PC-9 (cell line): ENCODE data around the gene UNC5C. TPM values are rescaled to one million over a fixed set of nuclear protein-coding genes. Genes with fewer than 3 reads are reported as not detected.

ENCODE experiments used
- BruUV-seq: library from RNA; stranded (reverse); fragments of 400-500 nt; replicated peaks from 2 replicates; lab custom pipeline; 2021; lab: Mats Ljungman, UMichigan
- CTCF ChIA-PET: fragments of 300-600 bp; sonication (Branson Sonifier 250); formaldehyde crosslinking; loops from one replicate; lab custom pipeline; 2022; ENCODE audit warnings: antibody characterized with exemption; lab: Charles Lee
- POLR2A ChIA-PET: fragments of 300-600 bp; sonication (Branson Sonifier 250); formaldehyde crosslinking; loops from one replicate; lab custom pipeline; 2022; ENCODE audit warnings: antibody characterized with exemption; ENCODE audit not compliant: unreplicated experiment; lab: Charles Lee
- DNase-seq, 2 experiments: peaks; one replicate each; pipeline versions ENCODE4 v3.0.0 to v3.0.0-alpha.2; 2015 to 2022; ENCODE audit warnings: mixed read lengths in 1 of 2
- H2AFZ ChIP-seq: fragments of 200-600 bp; sonication (generic); 2 replicates; pipeline ENCODE4 v1.8.1; 2017; ENCODE audit warnings: antibody characterized with exemption
- H3F3A ChIP-seq: fragments of 200-600 bp; sonication (generic); 2 replicates; pipeline ENCODE4 v1.8.1; 2017; ENCODE audit warnings: antibody characterized with exemption, mild to moderate bottlenecking, low read depth; ENCODE audit not compliant: insufficient read depth
- H3K27ac ChIP-seq: fragments of 200-600 bp; sonication (generic); 2 replicates; pipeline ENCODE4 v1.6.1; 2016; ENCODE audit warnings: mixed run types
- H3K27me3 ChIP-seq: fragments of 200-600 bp; sonication (generic); 2 replicates; pipeline ENCODE4 v1.6.1; 2016; ENCODE audit warnings: low read depth, mixed run types; ENCODE audit not compliant: insufficient read depth
- H3K36me3 ChIP-seq: fragments of 200-600 bp; sonication (generic); 2 replicates; pipeline ENCODE4 v1.6.1; 2016; ENCODE audit warnings: low read depth, mixed run types
- H3K4me1 ChIP-seq: fragments of 200-600 bp; sonication (generic); replicated peaks from 2 replicates; pipeline ENCODE4 v1.6.1; 2016; ENCODE audit warnings: mixed run types; ENCODE audit not compliant: insufficient read depth
- H3K4me2 ChIP-seq: fragments of 200-600 bp; sonication (generic); 2 replicates; pipeline ENCODE4 v1.6.1; 2017; ENCODE audit warnings: mixed run types
- H3K4me3 ChIP-seq: fragments of 200-600 bp; sonication (generic); 2 replicates; pipeline ENCODE4 v1.6.1; 2016; ENCODE audit warnings: mixed run types
- H3K79me2 ChIP-seq: fragments of 200-600 bp; sonication (generic); 2 replicates; pipeline ENCODE4 v1.6.1; 2017; ENCODE audit warnings: low read depth, mixed run types
- H3K9me2 ChIP-seq: fragments of 200-600 bp; sonication (generic); 2 replicates; pipeline ENCODE4 v1.8.1; 2017; ENCODE audit warnings: mild to moderate bottlenecking; ENCODE audit not compliant: insufficient read depth
- H3K9me3 ChIP-seq: fragments of 200-600 bp; sonication (generic); 2 replicates; pipeline ENCODE4 v1.8.1; 2016; ENCODE audit warnings: low read depth; ENCODE audit not compliant: insufficient read depth
- H4K20me1 ChIP-seq: fragments of 200-600 bp; sonication (generic); 2 replicates; pipeline ENCODE4 v1.8.1; 2017; ENCODE audit not compliant: insufficient read depth
- EZH2 ChIP-seq: fragments of 200-600 bp; sonication (generic); IDR thresholded peaks from 2 replicates; pipeline ENCODE4 v1.8.0; 2017; ENCODE audit warnings: antibody characterized with exemption, low read depth
- intact Hi-C: fragments of 100-400 bp; cut with micrococcal nuclease; formaldehyde crosslinking; loops from one replicate; pipeline ENCODE4 v1.10.0; 2022; ENCODE audit not compliant: unreplicated experiment
- total RNA-seq: library from RNA; stranded (reverse); gene quantifications from 2 replicates; pipeline ENCODE4 v1.2.3, GENCODE V29; 2021
- TF ChIP-seq, protein P1 (sequence below): fragments of 200-600 bp; sonication (generic); conservative IDR thresholded peaks from 2 replicates; pipeline ENCODE4 v1.6.1; 2017; ENCODE audit warnings: mixed run types, antibody characterized with exemption, mild to moderate bottlenecking, moderate library complexity

UNC5C gene
- total RNA-seq, 1 experiment from 2014 or later = not detected

DNA sequence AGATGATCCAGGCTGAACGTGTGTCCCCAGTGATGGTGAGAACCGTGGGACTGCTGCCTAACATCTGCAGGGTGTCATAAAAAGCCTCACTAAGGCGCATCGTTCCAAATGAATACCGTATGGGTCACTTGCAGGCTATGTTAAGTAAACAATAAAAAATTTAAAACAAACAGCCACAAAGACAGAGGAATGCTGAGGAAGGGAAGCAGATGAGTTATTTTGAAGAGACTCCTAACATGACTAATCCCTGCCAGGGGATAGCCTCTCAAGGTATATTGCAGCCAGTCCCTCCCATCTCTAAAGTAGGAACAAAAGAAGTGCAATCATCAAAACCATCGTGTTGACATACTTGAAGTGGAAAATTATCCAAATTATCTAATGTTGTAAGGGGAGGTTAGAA lies 83.8 kb downstream of the UNC5C start:
- no peak for DNase-seq
- Histone ChIP-seq H3K4me3 (no peak overlapping the region), H3K79me2 (no peaks in the 10 kb centered on the region)

DNA sequence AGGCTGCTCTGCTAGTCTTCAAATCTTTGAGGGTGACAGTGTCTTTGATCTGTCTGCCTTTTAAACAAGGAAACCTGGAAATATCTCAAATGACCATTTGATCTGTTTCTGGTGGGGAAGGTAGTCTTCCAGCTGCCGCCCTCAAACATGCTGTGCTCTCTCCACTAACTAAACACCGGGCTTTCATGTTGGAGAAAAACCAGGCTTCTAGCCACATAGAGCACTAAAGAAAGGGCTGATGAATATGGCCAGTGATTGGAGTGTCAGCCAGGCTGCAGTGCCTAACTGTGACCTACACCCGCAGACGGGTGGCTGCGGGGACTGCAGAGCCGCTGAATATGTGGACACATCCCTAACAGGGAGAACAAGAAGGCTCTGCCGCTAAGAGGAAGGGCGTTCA lies 85.9 kb downstream of the UNC5C start:
- Histone ChIP-seq H4K20me1 (no peaks in the 10 kb centered on the region), H3K4me2 (no peak overlapping the region), H3K4me3 (no peak overlapping the region), H3F3A (no peaks in the 10 kb centered on the region), H3K36me3 (no peaks in the 10 kb centered on the region), H3K9me3 (no peaks in the 10 kb centered on the region), H3K27me3 (no peaks in the 10 kb centered on the region), H3K4me1 (no peaks in the 10 kb centered on the region), H3K27ac (no peak overlapping the region), H2AFZ (no peak overlapping the region), H3K79me2 (no peaks in the 10 kb centered on the region), H3K9me2 (no peaks in the 10 kb centered on the region)
- TF ChIP-seq EZH2 = no peak
- BruUV-seq = no TSS peak
- ChIA-PET POLR2A (no interaction called here), CTCF (no interaction called here)
- no peak for DNase-seq
- intact Hi-C loops = no loop called here

More for the DNA sequence above, 83.8 kb downstream of the UNC5C start:
- Histone ChIP-seq H3K9me2 (no peaks in the 10 kb centered on the region), H3F3A (no peaks in the 10 kb centered on the region), H3K9me3 (no peaks in the 10 kb centered on the region), H3K4me2 (no peak overlapping the region), H3K4me1 (no peaks in the 10 kb centered on the region), H3K36me3 (no peaks in the 10 kb centered on the region), H4K20me1 (no peaks in the 10 kb centered on the region), H2AFZ (no peak overlapping the region), H3K27me3 (no peaks in the 10 kb centered on the region), H3K27ac (no peak overlapping the region)
- CTCF ChIA-PET = no interaction called here
- POLR2A ChIA-PET = no interaction called here
- intact Hi-C loops = no loop called here
- BruUV-seq = no TSS peak
- TF ChIP-seq EZH2 = no peak
- TF ChIP-seq, protein P1, sequence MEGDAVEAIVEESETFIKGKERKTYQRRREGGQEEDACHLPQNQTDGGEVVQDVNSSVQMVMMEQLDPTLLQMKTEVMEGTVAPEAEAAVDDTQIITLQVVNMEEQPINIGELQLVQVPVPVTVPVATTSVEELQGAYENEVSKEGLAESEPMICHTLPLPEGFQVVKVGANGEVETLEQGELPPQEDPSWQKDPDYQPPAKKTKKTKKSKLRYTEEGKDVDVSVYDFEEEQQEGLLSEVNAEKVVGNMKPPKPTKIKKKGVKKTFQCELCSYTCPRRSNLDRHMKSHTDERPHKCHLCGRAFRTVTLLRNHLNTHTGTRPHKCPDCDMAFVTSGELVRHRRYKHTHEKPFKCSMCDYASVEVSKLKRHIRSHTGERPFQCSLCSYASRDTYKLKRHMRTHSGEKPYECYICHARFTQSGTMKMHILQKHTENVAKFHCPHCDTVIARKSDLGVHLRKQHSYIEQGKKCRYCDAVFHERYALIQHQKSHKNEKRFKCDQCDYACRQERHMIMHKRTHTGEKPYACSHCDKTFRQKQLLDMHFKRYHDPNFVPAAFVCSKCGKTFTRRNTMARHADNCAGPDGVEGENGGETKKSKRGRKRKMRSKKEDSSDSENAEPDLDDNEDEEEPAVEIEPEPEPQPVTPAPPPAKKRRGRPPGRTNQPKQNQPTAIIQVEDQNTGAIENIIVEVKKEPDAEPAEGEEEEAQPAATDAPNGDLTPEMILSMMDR = no peak

DNA sequence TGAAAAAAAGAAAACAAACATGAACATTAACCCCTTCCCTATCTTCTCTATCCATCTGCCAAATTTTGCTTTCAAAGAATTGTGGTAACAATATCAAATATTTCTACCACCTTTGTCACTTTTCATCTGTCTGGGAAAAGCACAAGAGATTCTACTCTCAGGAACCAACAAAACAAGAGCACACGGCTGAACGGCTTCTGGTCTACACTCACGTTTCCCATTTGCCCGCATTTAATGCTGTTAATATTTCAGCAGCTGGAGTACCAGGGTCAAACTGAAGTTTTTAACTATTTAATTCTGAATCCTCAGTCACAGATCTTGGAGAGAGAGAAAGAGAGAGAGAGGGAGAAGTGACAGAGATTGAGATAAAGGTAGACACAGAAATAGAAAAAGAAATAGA lies 91.4 kb downstream of the UNC5C start:
- Histone ChIP-seq H4K20me1 (no peaks in the 10 kb centered on the region), H3K36me3 (no peaks in the 10 kb centered on the region), H3F3A (no peaks in the 10 kb centered on the region), H3K4me3 (no peak overlapping the region), H3K27me3 (no peaks in the 10 kb centered on the region), H3K4me2 (no peak overlapping the region), H3K9me2 (no peaks in the 10 kb centered on the region), H3K9me3 (no peaks in the 10 kb centered on the region), H3K4me1 (no peaks in the 10 kb centered on the region), H3K79me2 (no peaks in the 10 kb centered on the region), H2AFZ (no peak overlapping the region), H3K27ac (no peak overlapping the region)
- intact Hi-C loops = no loop called here
- no TSS peak for BruUV-seq
- CTCF ChIA-PET = no interaction called here
- no peak for DNase-seq
- POLR2A ChIA-PET = no interaction called here
- no peak for TF ChIP-seq EZH2
- TF ChIP-seq, protein P1 = no peak

DNA sequence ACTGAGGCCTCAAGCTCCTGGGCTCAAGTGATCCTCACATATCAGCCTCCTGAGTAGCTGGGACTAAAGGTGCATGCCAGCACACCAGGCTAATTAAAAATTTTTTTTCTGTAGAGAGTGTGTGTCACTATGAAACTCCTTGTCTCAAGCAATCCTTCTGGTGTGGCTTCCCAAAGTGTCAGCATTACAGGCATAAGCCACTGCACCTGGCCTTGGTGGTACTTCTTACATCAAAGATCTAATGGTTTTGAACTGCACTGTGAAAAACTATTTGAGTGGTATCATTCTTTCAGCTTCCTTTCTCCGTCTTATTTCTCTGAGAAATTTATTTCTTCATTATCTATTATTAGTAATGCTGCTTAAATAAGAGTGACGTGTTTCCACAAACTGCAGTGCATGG lies 98.5 kb downstream of the UNC5C start:
- Histone ChIP-seq H3K27ac (no peak overlapping the region), H3K4me1 (no peaks in the 10 kb centered on the region), H3F3A (no peaks in the 10 kb centered on the region), H3K79me2 (no peaks in the 10 kb centered on the region), H3K4me2 (no peak overlapping the region), H3K4me3 (no peak overlapping the region), H3K36me3 (no peaks in the 10 kb centered on the region), H3K9me3 (no peaks in the 10 kb centered on the region), H3K9me2 (no peaks in the 10 kb centered on the region), H2AFZ (no peak overlapping the region), H3K27me3 (no peaks in the 10 kb centered on the region), H4K20me1 (no peaks in the 10 kb centered on the region)
- ChIA-PET POLR2A (no interaction called here), CTCF (no interaction called here)
- intact Hi-C loops = no loop called here
- no TSS peak for BruUV-seq
- no peak for DNase-seq
- TF ChIP-seq, protein P1 = no peak
- TF ChIP-seq EZH2 = no peak
